Fibroblast of skin of right biceps (primary cell): ENCODE results near the gene CDKN2B.

Source experiments
- DNase-seq: peaks from one replicate; pipeline ENCODE4 v3.0.0-alpha.2; 2013

Gene CDKN2B

GRCh38 chr9:21993893-21994555, 15.1 kb downstream of the CDKN2B start, which contains the start of gene CDKN2A:
Gene CDKN2A, minus strand, starts transcription at chr9:21994392.
- no peak for DNase-seq

DNA sequence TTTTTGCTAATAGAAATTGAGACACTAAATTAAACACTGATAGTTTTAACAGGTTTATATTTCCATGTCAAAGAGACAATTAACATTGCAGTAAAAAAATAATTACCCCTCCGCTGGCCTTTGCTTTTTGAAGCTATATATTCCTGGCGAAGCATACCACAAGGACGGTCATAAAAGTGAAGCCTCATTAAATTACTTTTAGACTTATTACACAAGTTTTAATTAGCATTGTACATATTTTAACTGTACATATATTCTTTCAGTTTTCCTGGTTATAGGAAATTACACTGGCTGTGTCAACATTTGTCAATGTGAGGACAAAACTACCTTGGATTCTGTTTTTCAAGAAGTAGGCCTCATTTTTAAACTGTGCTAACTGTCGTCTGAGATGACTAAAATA, 16.1 kb downstream of the CDKN2B start:
- no peak for DNase-seq

- DNase-seq: no peak
Measured at GRCh38 chr9:21991072-21991959, 17.8 kb downstream of the CDKN2B start.

DNA sequence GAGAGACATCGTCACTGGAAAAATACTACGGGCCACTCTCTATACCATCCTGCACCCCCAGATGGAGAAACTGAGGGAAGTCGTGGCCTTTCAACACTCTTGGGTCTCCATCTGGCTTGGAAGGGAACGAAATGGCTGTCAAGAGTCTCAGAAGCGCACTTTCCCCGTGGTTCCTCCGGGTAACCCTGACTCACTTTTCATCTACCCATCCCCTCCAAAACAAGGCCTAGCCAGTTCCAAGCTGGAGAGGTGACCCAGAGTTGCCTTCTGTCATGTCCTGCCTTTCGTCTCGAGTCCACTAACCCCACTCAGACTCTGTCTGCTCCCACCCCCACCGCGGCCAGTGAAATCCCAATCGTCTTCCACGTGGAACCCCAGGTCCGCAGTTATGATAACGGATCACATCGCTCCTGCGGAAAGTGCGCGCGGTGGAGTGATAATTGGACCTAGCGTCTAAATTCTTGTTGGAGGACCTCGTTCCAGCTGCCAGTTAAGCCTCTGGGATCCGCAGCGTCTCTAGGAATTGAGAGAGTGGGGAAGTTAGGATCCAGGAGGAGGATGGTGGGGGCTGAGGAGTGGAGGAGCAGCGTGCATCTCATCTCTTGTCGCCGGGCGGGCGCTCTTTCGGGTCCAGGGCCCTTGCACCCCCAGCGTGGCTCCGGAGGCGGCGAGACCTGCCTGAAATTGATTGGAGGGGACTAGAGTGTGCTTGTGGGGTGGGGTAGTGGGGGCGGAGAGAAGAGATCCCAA, 19.5 kb downstream of the CDKN2B start:
- no peak for DNase-seq

- DNase-seq: no peak
Measured at GRCh38 chr9:21988056-21988990, 20.8 kb downstream of the CDKN2B start.

- no peak for DNase-seq
Measured at GRCh38 chr9:21985964-21986667, 23.0 kb downstream of the CDKN2B start.

- DNase-seq: no peak
Measured at GRCh38 chr9:21984101-21984500, 25.0 kb downstream of the CDKN2B start.

DNA sequence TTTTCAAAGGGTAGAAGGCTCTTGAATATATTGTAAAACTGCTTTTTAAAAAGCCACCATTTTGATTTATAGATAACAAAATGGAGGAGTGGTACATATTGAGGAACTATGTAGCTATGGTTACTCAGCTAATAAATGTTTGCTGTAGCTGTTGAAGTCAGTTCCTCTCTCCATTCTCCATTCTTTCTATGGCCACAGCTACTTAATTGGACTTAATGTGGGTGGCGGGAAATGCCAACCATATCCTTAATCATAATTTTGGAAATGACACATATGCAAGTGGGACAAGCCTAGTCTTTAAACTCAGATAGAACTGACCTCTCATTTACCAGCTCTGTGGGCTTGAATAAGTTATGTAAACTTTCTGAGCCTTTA, 25.6 kb downstream of the CDKN2B start:
- no peak for DNase-seq

GRCh38 chr9:21982861-21983560, 26.1 kb downstream of the CDKN2B start:
- DNase-seq: no peak

DNA sequence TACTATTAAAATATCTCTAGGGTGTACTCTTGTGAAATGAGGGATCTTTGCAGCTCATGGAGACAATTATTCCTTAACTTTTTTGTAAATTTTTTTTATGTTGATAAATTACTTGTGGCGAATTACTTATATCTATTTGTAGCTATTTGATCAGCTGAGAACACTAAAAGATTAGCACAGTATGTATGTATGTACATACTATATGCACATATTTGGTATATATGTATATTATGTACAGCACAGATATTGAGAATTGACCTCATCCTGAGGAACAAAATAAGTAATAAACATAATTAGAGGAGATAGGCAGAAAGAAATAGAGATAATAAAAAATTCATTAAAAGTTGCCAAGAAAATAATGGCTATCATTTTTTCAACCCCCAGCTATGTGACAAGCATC, 26.7 kb downstream of the CDKN2B start:
- DNase-seq: no peak

DNA sequence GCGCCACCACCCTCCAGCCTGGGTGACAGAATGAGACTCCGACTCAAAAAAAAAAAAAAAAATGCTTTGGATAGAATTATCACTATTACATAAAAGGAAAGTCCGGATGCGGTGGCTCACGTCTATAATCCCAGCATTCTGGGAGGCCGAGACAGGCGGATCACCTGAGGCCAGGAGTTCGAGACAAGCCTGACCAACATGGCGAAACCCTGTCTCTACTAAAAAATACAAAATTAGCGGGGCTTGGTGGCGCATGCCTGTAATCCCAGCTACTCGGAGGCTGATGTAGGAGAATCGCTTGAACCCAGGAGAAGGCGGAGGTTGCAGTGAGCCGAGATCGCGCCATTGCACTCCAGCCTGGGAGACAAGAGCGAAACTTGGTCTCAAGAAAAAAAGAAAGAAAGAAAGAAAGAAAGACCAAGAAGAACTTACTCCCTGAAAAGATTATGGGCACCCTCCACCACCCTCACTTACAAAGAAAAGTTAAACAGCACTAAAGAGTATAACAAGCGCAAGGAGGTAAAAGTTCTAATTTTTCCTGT, 32.7 kb downstream of the CDKN2B start:
- DNase-seq: no peak

DNA sequence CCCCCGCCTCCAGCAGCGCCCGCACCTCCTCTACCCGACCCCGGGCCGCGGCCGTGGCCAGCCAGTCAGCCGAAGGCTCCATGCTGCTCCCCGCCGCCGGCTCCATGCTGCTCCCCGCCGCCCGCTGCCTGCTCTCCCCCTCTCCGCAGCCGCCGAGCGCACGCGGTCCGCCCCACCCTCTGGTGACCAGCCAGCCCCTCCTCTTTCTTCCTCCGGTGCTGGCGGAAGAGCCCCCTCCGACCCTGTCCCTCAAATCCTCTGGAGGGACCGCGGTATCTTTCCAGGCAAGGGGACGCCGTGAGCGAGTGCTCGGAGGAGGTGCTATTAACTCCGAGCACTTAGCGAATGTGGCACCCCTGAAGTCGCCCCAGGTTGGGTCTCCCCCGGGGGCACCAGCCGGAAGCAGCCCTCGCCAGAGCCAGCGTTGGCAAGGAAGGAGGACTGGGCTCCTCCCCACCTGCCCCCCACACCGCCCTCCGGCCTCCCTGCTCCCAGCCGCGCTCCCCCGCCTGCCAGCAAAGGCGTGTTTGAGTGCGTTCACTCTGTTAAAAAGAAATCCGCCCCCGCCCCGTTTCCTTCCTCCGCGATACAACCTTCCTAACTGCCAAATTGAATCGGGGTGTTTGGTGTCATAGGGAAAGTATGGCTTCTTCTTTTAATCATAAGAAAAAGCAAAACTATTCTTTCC, 34.2 kb downstream of the CDKN2B start:
- DNase-seq: no peak

GRCh38 chr9:21974343-21974721, 34.8 kb downstream of the CDKN2B start:
- no peak for DNase-seq

DNA sequence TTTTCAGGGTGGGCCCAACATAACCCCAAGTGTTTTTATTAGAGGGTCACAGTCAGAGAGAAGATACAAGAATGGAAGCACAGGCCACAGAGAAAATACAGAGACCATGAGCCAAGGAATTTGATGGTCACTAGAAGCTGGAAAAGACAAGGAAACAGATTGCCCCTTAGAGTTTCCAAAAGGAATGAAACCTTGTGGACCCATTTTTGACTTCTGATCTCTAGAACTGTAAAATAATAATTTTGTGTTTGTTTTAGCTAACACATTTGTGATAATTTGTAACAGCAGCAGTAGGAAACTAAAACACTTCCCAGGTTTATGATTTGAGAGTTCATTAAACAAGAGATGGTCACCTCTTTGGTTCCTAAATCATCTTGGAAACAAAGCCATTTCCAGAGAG, 36.7 kb downstream of the CDKN2B start:
- no peak for DNase-seq

DNA sequence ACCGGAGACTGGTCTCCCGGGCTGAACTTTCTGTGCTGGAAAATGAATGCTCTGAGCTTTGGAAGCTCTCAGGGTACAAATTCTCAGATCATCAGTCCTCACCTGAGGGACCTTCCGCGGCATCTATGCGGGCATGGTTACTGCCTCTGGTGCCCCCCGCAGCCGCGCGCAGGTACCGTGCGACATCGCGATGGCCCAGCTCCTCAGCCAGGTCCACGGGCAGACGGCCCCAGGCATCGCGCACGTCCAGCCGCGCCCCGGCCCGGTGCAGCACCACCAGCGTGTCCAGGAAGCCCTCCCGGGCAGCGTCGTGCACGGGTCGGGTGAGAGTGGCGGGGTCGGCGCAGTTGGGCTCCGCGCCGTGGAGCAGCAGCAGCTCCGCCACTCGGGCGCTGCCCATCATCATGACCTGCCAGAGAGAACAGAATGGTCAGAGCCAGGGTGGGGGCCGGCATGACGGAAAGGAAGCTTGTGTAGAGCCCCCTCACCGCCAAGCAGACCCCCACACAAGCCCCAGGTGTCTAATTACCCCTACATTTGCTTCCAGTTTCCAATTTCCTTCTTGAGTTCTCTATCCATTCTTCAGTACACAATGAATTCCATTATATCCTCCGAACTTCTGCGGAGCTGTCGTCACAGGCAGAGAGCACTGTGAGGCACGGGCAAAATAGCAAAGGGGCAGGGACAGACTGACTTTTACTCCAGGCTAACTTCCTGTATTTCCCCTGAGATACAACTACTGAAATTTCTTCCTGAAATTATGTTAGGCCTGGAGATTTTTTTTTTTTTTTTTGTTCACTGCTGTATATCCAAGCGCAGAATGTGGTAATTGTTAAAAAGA, 38.1 kb downstream of the CDKN2B start:
- no peak for DNase-seq

GRCh38 chr9:21969951-21970799, 38.9 kb downstream of the CDKN2B start:
- no peak for DNase-seq

GRCh38 chr9:21969011-21969940, 39.8 kb downstream of the CDKN2B start:
- DNase-seq: no peak
